Measurements from ENCODE around the gene MAP7D1.

MAP7D1 gene

GRCh38 chr1:36155408-36156328, at the start of gene MAP7D1:
Gene MAP7D1, plus strand, starts transcription at chr1:36156160. Its CDS starts 258 bp downstream, at chr1:36156418.
- DNase-seq: no peak

GRCh38 chr1:36106269-36106668, 49.7 kb upstream of the MAP7D1 start:
- no peak for DNase-seq

GRCh38 chr1:36107394-36107793, 48.6 kb upstream of the MAP7D1 start:
- DNase-seq: no peak

- DNase-seq: no peak
Observed at GRCh38 chr1:36108314-36108713, 47.6 kb upstream of the MAP7D1 start.

- no peak for DNase-seq
Observed at GRCh38 chr1:36109041-36109679, 46.8 kb upstream of the MAP7D1 start.

GRCh38 chr1:36111151-36111550, 44.8 kb upstream of the MAP7D1 start:
- no peak for DNase-seq

GRCh38 chr1:36112823-36113222, 43.1 kb upstream of the MAP7D1 start:
- DNase-seq: no peak

- DNase-seq: no peak
Observed at GRCh38 chr1:36114371-36114770, 41.6 kb upstream of the MAP7D1 start.

GRCh38 chr1:36115200-36115669, 40.7 kb upstream of the MAP7D1 start:
- no peak for DNase-seq

GRCh38 chr1:36115931-36116330, 40.0 kb upstream of the MAP7D1 start:
- no peak for DNase-seq

GRCh38 chr1:36116901-36117300, 39.1 kb upstream of the MAP7D1 start:
- DNase-seq: no peak

GRCh38 chr1:36118447-36119204, 37.3 kb upstream of the MAP7D1 start:
- no peak for DNase-seq

- no peak for DNase-seq
Observed at GRCh38 chr1:36119456-36119855, 36.5 kb upstream of the MAP7D1 start.

GRCh38 chr1:36122062-36123030, 33.6 kb upstream of the MAP7D1 start:
- DNase-seq: no peak

GRCh38 chr1:36123356-36123755, 32.6 kb upstream of the MAP7D1 start:
- no peak for DNase-seq

GRCh38 chr1:36124404-36125128, 31.4 kb upstream of the MAP7D1 start:
- DNase-seq: no peak

GRCh38 chr1:36125129-36125991, 30.6 kb upstream of the MAP7D1 start, which contains the start of gene COL8A2:
Gene COL8A2, minus strand, starts transcription at chr1:36125222. Its CDS starts 24,980 bp downstream, at chr1:36100242.
- no peak for DNase-seq

GRCh38 chr1:36126005-36126716, 29.8 kb upstream of the MAP7D1 start:
- no peak for DNase-seq

- no peak for DNase-seq
Observed at GRCh38 chr1:36126797-36127500, 29.0 kb upstream of the MAP7D1 start.

Data from NCI-H2081 treated with DMSO at 0.1 percent for 48 hours (cell line).